ENCODE data around the gene CUL1.

Gene CUL1

DNA sequence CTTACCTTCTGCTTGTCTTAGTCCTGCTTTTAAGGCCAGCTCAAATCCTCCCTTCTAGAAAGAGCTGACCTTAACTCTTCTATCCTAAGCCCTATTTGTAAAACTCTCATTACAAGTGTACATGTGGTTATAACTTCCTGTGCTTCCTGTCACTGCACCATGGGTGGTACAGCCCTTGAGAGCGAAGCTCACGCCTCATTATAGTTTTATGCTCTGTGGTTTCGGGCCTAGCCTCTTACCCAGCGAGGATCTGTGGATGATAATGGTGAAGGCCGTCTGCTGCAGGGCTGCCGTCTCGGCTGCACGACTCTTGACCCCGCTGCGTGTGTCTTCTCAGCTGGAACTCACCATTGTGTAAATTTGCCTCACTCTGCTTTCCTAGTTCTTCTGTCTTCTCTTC is 74.6 kb downstream of the CUL1 start:
- Histone ChIP-seq H3K9me3 (ENCODE audit: control insufficient read depth, low read length) (no peaks in the 10 kb centered on the region), H2AFZ (no peak overlapping the region), H3K36me3 (ENCODE audit: control insufficient read depth, insufficient read depth, low read length) (no peaks in the 10 kb centered on the region), H3K27ac (no peak overlapping the region), H3K79me2 (peaks cover 17% of the 10 kb centered on the region), H3K4me2 (ENCODE audit: low read length) (no peak overlapping the region), H3K9ac (no peak overlapping the region), H3K27me3 (ENCODE audit: control insufficient read depth, insufficient read depth, low read length) (no peaks in the 10 kb centered on the region), H3K4me1 (no peaks in the 10 kb centered on the region), H3K4me3 (ENCODE audit: low read depth, low read length) (no peak overlapping the region)
- TF ChIP-seq, protein P1, sequence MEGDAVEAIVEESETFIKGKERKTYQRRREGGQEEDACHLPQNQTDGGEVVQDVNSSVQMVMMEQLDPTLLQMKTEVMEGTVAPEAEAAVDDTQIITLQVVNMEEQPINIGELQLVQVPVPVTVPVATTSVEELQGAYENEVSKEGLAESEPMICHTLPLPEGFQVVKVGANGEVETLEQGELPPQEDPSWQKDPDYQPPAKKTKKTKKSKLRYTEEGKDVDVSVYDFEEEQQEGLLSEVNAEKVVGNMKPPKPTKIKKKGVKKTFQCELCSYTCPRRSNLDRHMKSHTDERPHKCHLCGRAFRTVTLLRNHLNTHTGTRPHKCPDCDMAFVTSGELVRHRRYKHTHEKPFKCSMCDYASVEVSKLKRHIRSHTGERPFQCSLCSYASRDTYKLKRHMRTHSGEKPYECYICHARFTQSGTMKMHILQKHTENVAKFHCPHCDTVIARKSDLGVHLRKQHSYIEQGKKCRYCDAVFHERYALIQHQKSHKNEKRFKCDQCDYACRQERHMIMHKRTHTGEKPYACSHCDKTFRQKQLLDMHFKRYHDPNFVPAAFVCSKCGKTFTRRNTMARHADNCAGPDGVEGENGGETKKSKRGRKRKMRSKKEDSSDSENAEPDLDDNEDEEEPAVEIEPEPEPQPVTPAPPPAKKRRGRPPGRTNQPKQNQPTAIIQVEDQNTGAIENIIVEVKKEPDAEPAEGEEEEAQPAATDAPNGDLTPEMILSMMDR (IDR thresholded peaks at IDR 0.05), result no peak

- H3K4me1 ChIP-seq, result no peaks in the 10 kb centered on the region
- no peak overlapping the region for H3K27ac ChIP-seq
- H3K79me2 ChIP-seq, result peaks cover 20% of the 10 kb centered on the region
- no peak overlapping the region for H3K9ac ChIP-seq
- no peak overlapping the region for H2AFZ ChIP-seq
- TF ChIP-seq, protein P1 (IDR thresholded peaks at IDR 0.05), result no peak
- H3K4me2 ChIP-seq (ENCODE audit: low read length), result no peak overlapping the region
- H3K36me3 ChIP-seq (ENCODE audit: control insufficient read depth, insufficient read depth, low read length), result no peaks in the 10 kb centered on the region
- H3K4me3 ChIP-seq (ENCODE audit: low read depth, low read length), result no peak overlapping the region
- H3K27me3 ChIP-seq (ENCODE audit: control insufficient read depth, insufficient read depth, low read length), result no peaks in the 10 kb centered on the region
- no peaks in the 10 kb centered on the region for H3K9me3 ChIP-seq (ENCODE audit: control insufficient read depth, low read length)
These were observed 75.8 kb downstream of the CUL1 start for GRCh38 chr7:148774471-148774870.

DNA sequence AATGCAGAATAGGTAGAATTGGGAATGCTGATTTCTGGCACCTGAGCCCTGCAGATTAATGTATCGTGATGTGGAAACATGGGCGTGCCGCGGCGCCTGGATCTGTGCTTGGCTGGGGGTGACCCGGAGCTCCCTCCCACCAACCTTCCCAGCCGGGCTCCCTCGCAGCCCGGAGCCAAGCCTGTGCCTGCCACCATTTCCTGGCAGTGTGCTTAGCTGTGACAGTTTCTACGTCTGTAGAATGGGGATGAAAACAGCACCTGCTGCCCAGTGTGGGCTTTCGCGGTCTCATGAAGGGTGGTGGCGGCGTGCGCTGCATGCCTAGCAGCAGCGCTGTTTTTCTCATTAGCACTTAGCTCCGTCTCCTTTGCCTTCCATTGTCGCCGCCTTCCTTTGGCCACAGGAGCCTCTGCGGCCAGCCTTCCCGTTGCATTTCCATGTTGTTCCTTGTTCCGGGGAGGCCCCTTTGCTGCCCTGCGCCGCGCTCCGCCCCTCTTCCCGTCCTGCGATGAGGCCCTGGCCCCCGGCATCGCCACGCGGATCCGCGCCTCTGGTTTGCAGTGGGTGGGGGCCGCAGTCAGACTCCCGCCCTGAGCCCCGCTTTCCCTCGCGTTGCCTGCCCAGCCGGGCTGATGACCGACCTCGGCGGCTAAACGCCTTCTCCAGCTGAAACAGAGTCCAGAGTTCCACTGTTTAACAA is 84.2 kb downstream of the CUL1 start:
- Histone ChIP-seq H3K4me1 (no peaks in the 10 kb centered on the region), H3K4me3 (ENCODE audit: low read depth, low read length) (no peak overlapping the region), H3K9me3 (ENCODE audit: control insufficient read depth, low read length) (no peaks in the 10 kb centered on the region), H3K36me3 (ENCODE audit: control insufficient read depth, insufficient read depth, low read length) (no peaks in the 10 kb centered on the region), H2AFZ (no peak overlapping the region), H3K27me3 (ENCODE audit: control insufficient read depth, insufficient read depth, low read length) (no peaks in the 10 kb centered on the region), H3K79me2 (peaks cover 4% of the 10 kb centered on the region), H3K9ac (no peak overlapping the region), H3K4me2 (ENCODE audit: low read length) (no peak overlapping the region), H3K27ac (no peak overlapping the region)
- TF ChIP-seq, protein P1 (IDR thresholded peaks at IDR 0.05), result no peak

- Histone ChIP-seq H3K4me2 (ENCODE audit: low read length) (no peak overlapping the region), H3K4me3 (ENCODE audit: low read depth, low read length) (no peak overlapping the region), H3K27ac (no peak overlapping the region), H3K27me3 (ENCODE audit: control insufficient read depth, insufficient read depth, low read length) (no peaks in the 10 kb centered on the region), H2AFZ (no peak overlapping the region), H3K9ac (no peak overlapping the region), H3K9me3 (ENCODE audit: control insufficient read depth, low read length) (no peaks in the 10 kb centered on the region), H3K4me1 (no peaks in the 10 kb centered on the region), H3K79me2 (no peaks in the 10 kb centered on the region), H3K36me3 (ENCODE audit: control insufficient read depth, insufficient read depth, low read length) (no peaks in the 10 kb centered on the region)
- TF ChIP-seq, protein P1 (IDR thresholded peaks at IDR 0.05), result no peak
These were observed 85.3 kb downstream of the CUL1 start for GRCh38 chr7:148783801-148784527.
